Effector memory CD4-positive, alpha-beta T cell (primary cell): ENCODE measurements around the gene PLXNA2.

Experiments
- DNase-seq, 3 donors: peaks; one replicate each; pipeline ENCODE4 v3.0.0-alpha.2; 2020
- H3K27ac ChIP-seq: 2 replicates; pipeline ENCODE4 v1.7.0; 2013; ENCODE audit warnings: mild to moderate bottlenecking, low read length, moderate library complexity; ENCODE audit not compliant: insufficient read depth, poor library complexity, severe bottlenecking
- H3K27me3 ChIP-seq: replicated peaks from 2 replicates; pipeline ENCODE4 v1.7.0; 2013; ENCODE audit warnings: mild to moderate bottlenecking, low read length; ENCODE audit not compliant: insufficient read depth, control insufficient read depth, poor library complexity, severe bottlenecking
- H3K36me3 ChIP-seq: 2 replicates; pipeline ENCODE4 v1.7.0; 2013; ENCODE audit warnings: mild to moderate bottlenecking, low read length, moderate library complexity; ENCODE audit not compliant: control insufficient read depth, insufficient read depth
- H3K4me1 ChIP-seq: 2 replicates; pipeline ENCODE4 v1.7.0; 2013; ENCODE audit warnings: low read length, mild to moderate bottlenecking; ENCODE audit not compliant: control insufficient read depth, insufficient read depth, poor library complexity, severe bottlenecking
- H3K4me3 ChIP-seq: 2 replicates; pipeline ENCODE4 v1.7.0; 2013; ENCODE audit warnings: low read length, low read depth, mild to moderate bottlenecking; ENCODE audit not compliant: insufficient read depth, poor library complexity, severe bottlenecking
- H3K9me3 ChIP-seq: 2 replicates; pipeline ENCODE4 v1.7.0; 2013; ENCODE audit warnings: mild to moderate bottlenecking, low read length, moderate library complexity; ENCODE audit not compliant: control insufficient read depth

PLXNA2 gene

DNA sequence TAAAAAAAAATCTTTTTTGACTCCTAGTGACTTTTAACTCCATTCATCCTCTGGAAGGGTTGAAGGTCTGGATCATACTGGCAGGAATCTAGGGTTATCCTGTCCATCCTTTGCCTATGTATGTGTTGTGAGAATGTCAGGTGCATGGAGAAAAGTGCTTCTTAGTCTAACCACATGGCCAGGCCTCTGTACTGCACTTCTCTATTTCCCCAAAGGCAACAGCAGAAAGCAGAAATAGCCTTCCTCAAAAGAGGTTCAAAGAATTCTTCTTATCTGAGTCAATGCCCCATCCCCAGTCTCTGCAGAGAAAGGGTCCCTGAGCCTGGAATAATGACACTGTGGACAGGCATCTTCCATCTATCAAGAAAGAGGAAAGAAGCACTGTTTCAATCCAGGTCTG lies 247.5 kb downstream of the PLXNA2 start:
- DNase-seq = no peak
- Histone ChIP-seq H3K27me3 (no peaks in the 10 kb centered on the region), H3K9me3 (no peaks in the 10 kb centered on the region), H3K4me1 (no peaks in the 10 kb centered on the region), H3K36me3 (no peaks in the 10 kb centered on the region), H3K4me3 (no peak overlapping the region), H3K27ac (no peak overlapping the region)

DNA sequence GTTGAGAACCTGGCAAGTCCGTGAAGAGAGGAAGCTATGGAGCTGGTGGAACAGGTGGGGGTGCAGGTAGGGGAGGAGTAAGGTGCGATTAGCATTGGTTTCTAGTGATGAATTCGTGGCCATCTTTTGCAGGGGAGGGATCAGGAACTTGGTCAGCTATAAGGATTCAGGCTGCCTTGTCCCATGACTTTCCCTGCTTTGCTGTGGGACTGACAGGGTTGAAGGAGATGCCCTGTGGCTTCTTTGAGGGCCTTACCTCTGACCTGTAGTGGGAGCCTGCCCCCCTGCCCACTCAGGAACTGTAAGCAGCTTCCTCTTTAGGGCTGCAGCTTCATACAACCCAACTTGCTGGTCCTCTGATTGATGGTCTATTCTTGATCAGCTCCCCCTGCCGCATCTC lies 248.6 kb downstream of the PLXNA2 start:
- no peak for DNase-seq
- Histone ChIP-seq H3K4me1 (no peaks in the 10 kb centered on the region), H3K4me3 (no peak overlapping the region), H3K36me3 (no peaks in the 10 kb centered on the region), H3K9me3 (no peaks in the 10 kb centered on the region), H3K27ac (no peak overlapping the region), H3K27me3 (no peaks in the 10 kb centered on the region)

DNA sequence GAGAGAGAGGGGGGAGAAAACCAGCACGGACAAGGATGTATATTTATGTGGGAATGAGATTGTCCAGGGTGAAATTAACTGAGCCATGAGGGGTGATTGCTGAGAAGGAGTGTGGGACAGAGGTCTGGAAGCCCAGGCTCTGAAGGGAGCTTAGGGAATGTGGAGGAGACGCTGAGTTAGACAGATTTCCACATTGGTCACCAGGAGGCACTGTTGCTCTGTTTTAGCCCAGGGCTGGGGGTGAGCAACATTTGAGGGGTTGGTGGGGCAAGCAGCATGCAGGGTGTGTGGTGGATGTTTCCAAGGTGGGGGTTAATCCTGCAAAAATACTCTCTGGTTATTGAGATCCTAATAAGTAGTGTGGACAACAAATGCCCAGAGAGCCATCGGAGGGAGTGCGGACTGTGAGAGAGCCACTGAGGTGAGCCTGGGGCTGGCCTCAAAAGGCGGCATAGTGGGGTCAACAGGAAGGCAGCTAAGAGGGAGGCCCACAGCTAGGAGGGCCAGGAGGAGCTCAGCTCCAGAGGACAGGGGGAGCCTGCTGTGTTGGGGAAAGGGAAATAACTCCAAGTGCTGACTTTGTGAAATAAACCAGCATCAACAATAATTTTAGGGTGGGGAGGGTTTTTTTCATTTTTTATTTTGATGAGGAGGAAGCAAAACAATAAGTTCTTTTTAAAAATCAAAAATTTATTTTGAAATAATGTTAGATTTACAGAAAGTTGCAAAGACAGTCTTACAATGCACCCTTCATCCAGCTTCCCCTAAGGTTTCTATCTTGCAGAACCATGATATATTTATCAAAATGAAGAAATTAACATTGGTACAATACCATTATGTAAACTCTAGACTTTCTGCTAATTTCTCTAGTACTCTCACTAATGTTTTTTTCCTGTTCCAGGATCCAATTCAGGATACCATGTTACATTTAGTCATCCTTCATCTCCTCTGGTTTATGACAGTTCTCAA lies 250.4 kb downstream of the PLXNA2 start:
- H3K4me3 ChIP-seq = no peak overlapping the region
- H3K9me3 ChIP-seq = no peaks in the 10 kb centered on the region
- DNase-seq = no peak
- H3K27me3 ChIP-seq = no peaks in the 10 kb centered on the region
- no peak overlapping the region for H3K27ac ChIP-seq
- no peaks in the 10 kb centered on the region for H3K4me1 ChIP-seq
- H3K36me3 ChIP-seq = no peaks in the 10 kb centered on the region

DNA sequence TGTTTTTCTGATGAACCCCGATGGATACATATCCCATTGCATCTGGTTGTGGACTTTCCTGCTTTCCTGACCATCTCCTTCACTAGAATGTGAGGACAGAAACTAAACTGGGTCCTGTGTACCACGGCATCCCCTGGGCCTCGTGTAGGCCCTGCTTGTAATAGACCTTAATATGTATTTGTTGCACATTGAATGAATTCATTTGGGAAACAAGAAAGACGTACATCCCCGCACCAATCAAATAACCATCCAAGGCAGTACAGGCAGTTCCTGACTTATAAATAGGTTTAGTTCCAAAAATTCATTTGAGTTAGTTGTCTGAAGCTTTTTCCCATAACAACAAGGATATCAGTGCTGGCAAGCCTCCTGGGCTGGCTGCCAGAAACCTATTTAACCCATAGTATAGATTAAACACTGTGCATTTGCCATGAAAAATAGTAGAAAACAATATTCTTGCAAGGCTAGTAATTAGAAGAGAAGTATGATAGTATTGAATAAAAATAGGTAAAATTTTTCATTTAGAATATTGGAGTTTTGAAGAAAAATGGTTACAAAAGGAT lies 251.4 kb downstream of the PLXNA2 start:
- H3K4me1 ChIP-seq = no peaks in the 10 kb centered on the region
- no peak overlapping the region for H3K4me3 ChIP-seq
- no peak overlapping the region for H3K27ac ChIP-seq
- no peaks in the 10 kb centered on the region for H3K9me3 ChIP-seq
- H3K36me3 ChIP-seq = no peaks in the 10 kb centered on the region
- no peak for DNase-seq
- no peaks in the 10 kb centered on the region for H3K27me3 ChIP-seq

DNA sequence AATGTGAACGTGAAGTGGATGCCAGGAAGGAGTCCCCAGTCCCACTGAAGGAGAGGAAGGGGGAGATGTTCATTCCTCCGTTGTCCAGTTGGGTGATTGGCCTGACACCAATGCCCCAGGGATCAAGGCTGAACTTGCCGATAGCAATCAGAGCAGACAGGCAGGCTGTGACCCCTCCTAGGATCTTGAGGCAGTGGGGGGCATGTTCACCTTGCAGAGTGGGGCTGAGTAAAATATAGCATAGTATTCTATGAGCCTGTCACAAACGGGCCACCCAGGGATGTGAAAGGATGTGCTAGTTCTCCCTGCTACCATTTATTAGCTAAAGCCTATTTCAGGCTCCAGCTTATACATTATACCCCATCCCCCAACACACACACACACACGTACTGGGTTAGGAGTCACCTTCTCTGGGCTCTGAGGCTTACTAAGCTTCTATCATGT lies 252.6 kb downstream of the PLXNA2 start:
- Histone ChIP-seq H3K27me3 (no peaks in the 10 kb centered on the region), H3K27ac (no peak overlapping the region), H3K36me3 (no peaks in the 10 kb centered on the region), H3K9me3 (no peaks in the 10 kb centered on the region), H3K4me3 (no peak overlapping the region), H3K4me1 (no peaks in the 10 kb centered on the region)
- DNase-seq = no peak

DNA sequence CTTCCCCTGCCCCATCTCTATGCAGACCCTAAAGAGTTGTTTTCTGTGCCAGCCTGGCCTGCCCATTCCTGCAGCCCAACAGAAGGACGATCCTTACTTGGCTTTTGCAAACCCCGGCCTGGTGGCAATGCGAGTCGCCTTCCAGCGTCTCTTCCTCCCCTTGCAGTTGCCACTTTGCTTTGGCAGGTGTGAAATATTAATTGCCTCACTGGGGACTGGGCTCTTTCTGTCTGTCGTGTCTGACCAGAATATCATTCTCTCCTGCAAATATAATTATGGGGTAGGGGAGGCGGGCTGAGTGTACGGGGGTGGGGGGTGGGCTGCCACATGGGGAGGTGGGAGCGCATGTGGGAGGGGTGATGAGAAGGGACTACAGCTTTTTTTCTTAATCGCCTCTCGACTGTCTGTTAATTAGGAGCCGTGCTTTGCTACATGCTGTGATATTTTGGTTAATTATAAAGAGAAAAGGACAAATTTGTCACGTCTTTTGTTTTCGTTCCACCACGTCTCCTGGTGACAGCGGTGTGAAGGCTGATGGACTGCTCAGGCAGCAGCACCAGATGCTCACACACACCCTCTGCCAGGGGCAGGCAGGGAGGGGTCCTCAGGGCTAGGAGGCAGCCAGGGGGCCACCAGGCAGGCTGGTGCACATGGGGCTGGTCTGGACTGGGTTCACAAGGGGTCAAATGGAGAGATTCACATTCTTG lies 253.2 kb downstream of the PLXNA2 start:
- H3K27ac ChIP-seq = no peak overlapping the region
- no peaks in the 10 kb centered on the region for H3K9me3 ChIP-seq
- no peak for DNase-seq
- H3K4me3 ChIP-seq = no peak overlapping the region
- H3K4me1 ChIP-seq = no peaks in the 10 kb centered on the region
- no peaks in the 10 kb centered on the region for H3K27me3 ChIP-seq
- H3K36me3 ChIP-seq = no peaks in the 10 kb centered on the region

DNA sequence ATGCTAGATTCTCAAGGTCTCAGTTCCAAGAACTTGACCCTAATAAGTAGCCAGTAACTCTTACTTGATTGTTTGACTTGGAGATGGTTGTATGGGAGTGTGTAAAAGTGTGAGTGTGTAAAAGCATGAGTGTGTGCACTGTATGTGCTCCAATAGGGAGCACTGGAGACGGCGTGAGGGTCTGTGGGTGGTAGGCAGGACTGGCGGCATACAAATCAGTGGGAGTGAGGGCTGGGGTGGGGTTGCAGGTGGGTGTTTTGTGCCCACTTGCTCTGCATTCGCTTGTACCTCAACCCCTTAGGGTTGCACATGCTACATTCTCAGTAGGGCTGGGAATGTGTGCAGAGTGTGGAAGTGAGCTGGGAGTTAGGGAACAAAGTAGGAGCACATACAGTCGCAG lies 253.7 kb downstream of the PLXNA2 start:
- no peaks in the 10 kb centered on the region for H3K9me3 ChIP-seq
- no peak overlapping the region for H3K27ac ChIP-seq
- no peaks in the 10 kb centered on the region for H3K27me3 ChIP-seq
- H3K4me3 ChIP-seq = no peak overlapping the region
- DNase-seq = no peak
- no peaks in the 10 kb centered on the region for H3K36me3 ChIP-seq
- H3K4me1 ChIP-seq = no peaks in the 10 kb centered on the region

DNA sequence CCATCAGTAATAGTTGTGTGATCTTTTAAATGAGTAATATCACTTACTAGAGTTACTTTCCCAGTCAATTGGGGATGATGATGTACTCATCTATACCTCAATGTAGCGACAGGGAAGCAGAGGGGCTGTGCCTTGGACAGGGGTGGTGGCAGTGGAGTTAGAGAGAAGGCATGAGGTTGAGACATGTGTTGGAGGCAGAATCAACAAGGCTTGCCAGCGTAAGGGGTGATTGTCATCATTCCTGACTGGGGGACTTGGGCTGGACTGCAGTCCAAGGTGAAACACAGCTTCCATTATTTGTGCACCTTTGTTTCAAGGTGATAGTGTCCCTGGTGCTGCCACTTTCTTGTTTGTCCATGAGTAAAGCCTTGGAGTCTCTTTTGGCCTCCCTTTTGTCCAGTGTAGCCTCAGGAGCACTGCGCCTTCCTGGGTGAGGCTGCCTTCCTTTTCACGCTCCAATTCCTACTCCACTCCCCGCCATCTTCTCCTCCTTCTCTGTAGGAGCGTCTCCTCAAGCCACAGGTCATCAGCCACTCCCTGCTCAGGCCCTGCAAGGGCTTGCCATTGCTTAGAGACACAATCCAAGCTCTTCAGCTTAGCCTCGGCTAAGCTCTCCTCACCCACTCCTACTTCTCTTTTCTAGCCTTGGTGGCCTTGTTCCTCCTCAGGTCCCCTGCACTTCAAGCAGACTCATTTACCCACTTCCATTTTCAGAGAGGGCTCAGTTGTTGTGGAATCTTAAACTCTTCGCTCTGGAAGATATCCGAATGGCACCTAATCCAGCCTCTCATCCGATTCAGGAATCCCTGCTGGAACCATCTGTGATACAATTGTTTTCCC lies 255.6 kb downstream of the PLXNA2 start:
- Histone ChIP-seq H3K4me3 (no peak overlapping the region), H3K36me3 (no peaks in the 10 kb centered on the region), H3K27ac (no peak overlapping the region), H3K27me3 (no peaks in the 10 kb centered on the region), H3K9me3 (no peaks in the 10 kb centered on the region), H3K4me1 (no peaks in the 10 kb centered on the region)
- DNase-seq = no peak

DNA sequence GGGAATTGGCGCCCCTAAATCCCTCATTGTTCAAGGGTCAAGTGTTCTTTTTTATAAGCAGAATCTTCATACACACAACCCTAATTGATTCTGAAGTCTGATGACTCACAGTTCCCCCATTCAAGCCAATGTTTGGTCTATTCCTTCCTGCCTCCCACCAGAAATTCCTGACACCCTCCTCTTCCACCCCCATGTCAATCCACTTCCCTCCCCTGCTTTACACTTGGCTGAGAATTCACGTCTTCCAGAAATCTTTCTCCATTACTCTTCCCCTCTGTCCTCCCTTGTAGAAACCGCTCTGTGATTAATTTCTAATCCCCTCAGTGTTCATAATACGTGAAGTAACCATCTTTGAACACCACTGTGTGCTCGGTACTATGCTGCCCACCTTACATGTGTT lies 257.0 kb downstream of the PLXNA2 start:
- H3K27ac ChIP-seq = no peak overlapping the region
- no peaks in the 10 kb centered on the region for H3K9me3 ChIP-seq
- no peaks in the 10 kb centered on the region for H3K4me1 ChIP-seq
- no peaks in the 10 kb centered on the region for H3K27me3 ChIP-seq
- H3K4me3 ChIP-seq = no peak overlapping the region
- H3K36me3 ChIP-seq = no peaks in the 10 kb centered on the region
- no peak for DNase-seq
